Measurements from ENCODE around the gene CDCP2. TPM values are rescaled to one million over a fixed set of nuclear protein-coding genes. Genes with fewer than 3 reads are reported as not detected.
A peak's percentile ranks its signal among the peaks of the same experiment; 100 is the strongest.

The CDCP2 gene
- polyA plus RNA-seq (2011; rRNA removed): not detected in 2 replicates
- polyA plus RNA-seq (2012; cell fraction: cytosol; rRNA removed): not detected in 2 replicates
- 0.02 TPM in 1 of 2 replicates, not detected in the other for polyA plus RNA-seq (2012; cell fraction: nucleus; rRNA removed)
- not detected in 3 replicates for polyA plus RNA-seq (2017; fragmentation: RNase III; extraction: RNeasy Plus Mini Kit Qiagen cat#74134 plus additional on column Dnase treatment)
- not detected in 2 replicates for polyA minus RNA-seq (2011; rRNA and poly(A)+ RNA removed)

DNA sequence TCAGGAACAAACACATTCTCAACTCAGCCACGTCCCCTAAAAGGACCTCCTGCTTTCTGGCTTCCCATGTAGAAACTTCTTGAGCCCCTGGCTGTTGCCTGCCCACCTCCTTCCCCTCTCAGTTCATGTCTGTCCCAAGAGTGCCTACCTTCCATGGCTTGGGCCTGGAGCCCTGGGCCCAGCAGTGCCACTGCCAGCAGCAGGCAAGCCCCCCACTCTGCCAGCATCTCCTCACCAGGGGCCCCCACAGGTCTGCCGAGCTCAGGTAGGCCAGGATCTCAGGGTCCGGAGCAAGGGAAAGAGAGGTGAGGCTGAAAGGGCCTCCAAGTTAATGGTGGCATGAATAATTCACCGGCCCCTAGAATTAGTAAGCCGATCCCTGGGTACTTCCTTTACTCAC is at the start of gene CDCP2:
Gene CDCP2 (minus strand): TSS at position 305 of the 400 bp plus-strand sequence. CDS start 78 bp downstream, at position 227.
- ChIA-PET POLR2A (no interaction called here), CTCF (interaction anchor here (1.5 kb wide), 1 partner anchor 253 kb away, joined by 3 read pairs; the partner anchor contains the start of gene SSBP3)
- FAIRE-seq (no peak), DNase-seq (ENCODE audit: low read depth in 1 of 2, low spot score in 1 of 2) (no peak), ATAC-seq (no peak)
- H3K4me1 ChIP-seq: peaks cover 13% of the 10 kb centered on the region
- H3K4me3 ChIP-seq: no peak within 1 kb of the TSS
- WGBS (ENCODE audit: missing lambda C conversion rate): 81% methylated on average over 5 of the region's 5 CpGs
- no peaks in the 10 kb centered on the region for H3K9me3 ChIP-seq
- 0 out of 6 replicates have a peak within 1 kb of the TSS, but pooled peaks of 1 of the 2 experiments have one; percentile 30 for H3K27ac ChIP-seq
- TF ChIP-seq, protein P1, sequence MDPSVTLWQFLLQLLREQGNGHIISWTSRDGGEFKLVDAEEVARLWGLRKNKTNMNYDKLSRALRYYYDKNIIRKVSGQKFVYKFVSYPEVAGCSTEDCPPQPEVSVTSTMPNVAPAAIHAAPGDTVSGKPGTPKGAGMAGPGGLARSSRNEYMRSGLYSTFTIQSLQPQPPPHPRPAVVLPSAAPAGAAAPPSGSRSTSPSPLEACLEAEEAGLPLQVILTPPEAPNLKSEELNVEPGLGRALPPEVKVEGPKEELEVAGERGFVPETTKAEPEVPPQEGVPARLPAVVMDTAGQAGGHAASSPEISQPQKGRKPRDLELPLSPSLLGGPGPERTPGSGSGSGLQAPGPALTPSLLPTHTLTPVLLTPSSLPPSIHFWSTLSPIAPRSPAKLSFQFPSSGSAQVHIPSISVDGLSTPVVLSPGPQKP (IDR thresholded peaks at IDR 0.05; ENCODE audit: low read depth, low read length): no peak
- TF ChIP-seq HOXB13 (CRISPR knock-in tag; IDR thresholded peaks at IDR 0.05; ENCODE audit: low read depth): no peak
- no peak for TF ChIP-seq ESRRA (IDR thresholded peaks at IDR 0.05; ENCODE audit: borderline replicate concordance, low read length)
- TF ChIP-seq, protein P2, sequence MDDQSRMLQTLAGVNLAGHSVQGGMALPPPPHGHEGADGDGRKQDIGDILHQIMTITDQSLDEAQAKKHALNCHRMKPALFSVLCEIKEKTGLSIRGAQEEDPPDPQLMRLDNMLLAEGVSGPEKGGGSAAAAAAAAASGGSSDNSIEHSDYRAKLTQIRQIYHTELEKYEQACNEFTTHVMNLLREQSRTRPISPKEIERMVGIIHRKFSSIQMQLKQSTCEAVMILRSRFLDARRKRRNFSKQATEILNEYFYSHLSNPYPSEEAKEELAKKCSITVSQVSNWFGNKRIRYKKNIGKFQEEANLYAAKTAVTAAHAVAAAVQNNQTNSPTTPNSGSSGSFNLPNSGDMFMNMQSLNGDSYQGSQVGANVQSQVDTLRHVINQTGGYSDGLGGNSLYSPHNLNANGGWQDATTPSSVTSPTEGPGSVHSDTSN (IDR thresholded peaks at IDR 0.05): no peak
- TF ChIP-seq EP300 (IDR thresholded peaks at IDR 0.05): no peak
- TF ChIP-seq HMGXB4 (CRISPR knock-in tag; IDR thresholded peaks at IDR 0.05; ENCODE audit: borderline replicate concordance): no peak
- TF ChIP-seq SREBF2 (IDR thresholded peaks at IDR 0.05): no peak
- TF ChIP-seq TP53 (CRISPR knock-in tag; IDR thresholded peaks at IDR 0.05): no peak
- no peak for TF ChIP-seq EHMT2 (IDR thresholded peaks at IDR 0.05; ENCODE audit: low read depth)
- TF ChIP-seq, protein P3, sequence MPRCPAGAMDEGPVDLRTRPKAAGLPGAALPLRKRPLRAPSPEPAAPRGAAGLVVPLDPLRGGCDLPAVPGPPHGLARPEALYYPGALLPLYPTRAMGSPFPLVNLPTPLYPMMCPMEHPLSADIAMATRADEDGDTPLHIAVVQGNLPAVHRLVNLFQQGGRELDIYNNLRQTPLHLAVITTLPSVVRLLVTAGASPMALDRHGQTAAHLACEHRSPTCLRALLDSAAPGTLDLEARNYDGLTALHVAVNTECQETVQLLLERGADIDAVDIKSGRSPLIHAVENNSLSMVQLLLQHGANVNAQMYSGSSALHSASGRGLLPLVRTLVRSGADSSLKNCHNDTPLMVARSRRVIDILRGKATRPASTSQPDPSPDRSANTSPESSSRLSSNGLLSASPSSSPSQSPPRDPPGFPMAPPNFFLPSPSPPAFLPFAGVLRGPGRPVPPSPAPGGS (IDR thresholded peaks at IDR 0.05): no peak
- TF ChIP-seq PHF8 (IDR thresholded peaks at IDR 0.05; ENCODE audit: borderline replicate concordance, low read depth): no peak
- no peak for TF ChIP-seq FOSB (CRISPR knock-in tag; IDR thresholded peaks at IDR 0.05)
- no peak for TF ChIP-seq CEBPB (IDR thresholded peaks at IDR 0.05)
- TF ChIP-seq, protein P4, sequence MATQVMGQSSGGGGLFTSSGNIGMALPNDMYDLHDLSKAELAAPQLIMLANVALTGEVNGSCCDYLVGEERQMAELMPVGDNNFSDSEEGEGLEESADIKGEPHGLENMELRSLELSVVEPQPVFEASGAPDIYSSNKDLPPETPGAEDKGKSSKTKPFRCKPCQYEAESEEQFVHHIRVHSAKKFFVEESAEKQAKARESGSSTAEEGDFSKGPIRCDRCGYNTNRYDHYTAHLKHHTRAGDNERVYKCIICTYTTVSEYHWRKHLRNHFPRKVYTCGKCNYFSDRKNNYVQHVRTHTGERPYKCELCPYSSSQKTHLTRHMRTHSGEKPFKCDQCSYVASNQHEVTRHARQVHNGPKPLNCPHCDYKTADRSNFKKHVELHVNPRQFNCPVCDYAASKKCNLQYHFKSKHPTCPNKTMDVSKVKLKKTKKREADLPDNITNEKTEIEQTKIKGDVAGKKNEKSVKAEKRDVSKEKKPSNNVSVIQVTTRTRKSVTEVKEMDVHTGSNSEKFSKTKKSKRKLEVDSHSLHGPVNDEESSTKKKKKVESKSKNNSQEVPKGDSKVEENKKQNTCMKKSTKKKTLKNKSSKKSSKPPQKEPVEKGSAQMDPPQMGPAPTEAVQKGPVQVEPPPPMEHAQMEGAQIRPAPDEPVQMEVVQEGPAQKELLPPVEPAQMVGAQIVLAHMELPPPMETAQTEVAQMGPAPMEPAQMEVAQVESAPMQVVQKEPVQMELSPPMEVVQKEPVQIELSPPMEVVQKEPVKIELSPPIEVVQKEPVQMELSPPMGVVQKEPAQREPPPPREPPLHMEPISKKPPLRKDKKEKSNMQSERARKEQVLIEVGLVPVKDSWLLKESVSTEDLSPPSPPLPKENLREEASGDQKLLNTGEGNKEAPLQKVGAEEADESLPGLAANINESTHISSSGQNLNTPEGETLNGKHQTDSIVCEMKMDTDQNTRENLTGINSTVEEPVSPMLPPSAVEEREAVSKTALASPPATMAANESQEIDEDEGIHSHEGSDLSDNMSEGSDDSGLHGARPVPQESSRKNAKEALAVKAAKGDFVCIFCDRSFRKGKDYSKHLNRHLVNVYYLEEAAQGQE (IDR thresholded peaks at IDR 0.05): no peak
- no peak for TF ChIP-seq CHD2 (IDR thresholded peaks at IDR 0.05; ENCODE audit: low read length, partially characterized antibody)
- TF ChIP-seq FOXS1 (CRISPR knock-in tag; IDR thresholded peaks at IDR 0.05): no peak
- TF ChIP-seq NPAS2 (CRISPR knock-in tag; IDR thresholded peaks at IDR 0.05; ENCODE audit: borderline replicate concordance): no peak
- no peak for TF ChIP-seq FOSL2 (IDR thresholded peaks at IDR 0.05)
- TF ChIP-seq FOSL2 (CRISPR knock-in tag; IDR thresholded peaks at IDR 0.05): no peak
- no peak for TF ChIP-seq ATOH8 (CRISPR knock-in tag; IDR thresholded peaks at IDR 0.05; ENCODE audit: low read depth)
- no peak for TF ChIP-seq MAX (IDR thresholded peaks at IDR 0.05)
- H3K4me2 ChIP-seq: 0 out of 3 replicates have a peak within 1 kb of the TSS, but pooled peaks have one; percentile 12

All from A549 (cell line).